NCI-H2196 (cell line): ENCODE data around the gene FADS2.

Experiments used
- DNase-seq: peaks from one replicate; lab custom pipeline; 2025; ENCODE audit not compliant: unreplicated experiment; lab: John Stamatoyannopoulos, UW

FADS2 gene

GRCh38 chr11:61827571-61828378, at the start of gene FADS2:
FADS2 (plus strand) TSS chr11:61828300; CDS start chr11:61828391, 91 bp downstream.
- peak; percentile 96 for DNase-seq

- no peak for DNase-seq
Observed at GRCh38 chr11:61778357-61778886, 49.7 kb upstream of the FADS2 start.

GRCh38 chr11:61778920-61779650, 49.0 kb upstream of the FADS2 start:
- DNase-seq = no peak

- no peak for DNase-seq
Observed at GRCh38 chr11:61779666-61780525, 48.2 kb upstream of the FADS2 start.

GRCh38 chr11:61780581-61781162, 47.4 kb upstream of the FADS2 start:
- DNase-seq = no peak

- no peak for DNase-seq
Observed at GRCh38 chr11:61781585-61781984, 46.5 kb upstream of the FADS2 start.

- DNase-seq = no peak
Observed at GRCh38 chr11:61782299-61782698, 45.8 kb upstream of the FADS2 start.

- no peak for DNase-seq
Observed at GRCh38 chr11:61782841-61783240, 45.3 kb upstream of the FADS2 start.

GRCh38 chr11:61783717-61784505, 44.2 kb upstream of the FADS2 start:
- DNase-seq = no peak

GRCh38 chr11:61784506-61784805, 43.6 kb upstream of the FADS2 start:
- DNase-seq = no peak

GRCh38 chr11:61785837-61786402, 42.2 kb upstream of the FADS2 start:
- no peak for DNase-seq

GRCh38 chr11:61787928-61788491, 40.1 kb upstream of the FADS2 start:
- peak; percentile 10 for DNase-seq

GRCh38 chr11:61791737-61792309, 36.3 kb upstream of the FADS2 start:
- DNase-seq = peak; percentile 85

- DNase-seq = peak; percentile 94
Observed at GRCh38 chr11:61792310-61793082, 35.6 kb upstream of the FADS2 start, which contains the start of the genes FEN1 and TMEM258. FEN1 (plus strand) TSS chr11:61792911; CDS start chr11:61795362, 2,451 bp downstream. TMEM258 (minus strand) TSS chr11:61792599; CDS start chr11:61792558, 41 bp downstream.

- no peak for DNase-seq
Observed at GRCh38 chr11:61793083-61793828, 34.8 kb upstream of the FADS2 start.

- no peak for DNase-seq
Observed at GRCh38 chr11:61793829-61794204, 34.3 kb upstream of the FADS2 start.

GRCh38 chr11:61794579-61794978, 33.5 kb upstream of the FADS2 start:
- no peak for DNase-seq
